GM18505 (cell line): ENCODE results near the gene OR52K2.
"Not testable (repeated sequence)": the region's sequence is repeated elsewhere in the genome, so short reads cannot be mapped to it uniquely, and the experiment has no call there.

Experiments used
- ATAC-seq: cut with Tn5 transposase; IDR thresholded peaks from one replicate; pipeline ENCODE4 v1.9.1; 2021; ENCODE audit not compliant: unreplicated experiment
- POLR2A ChIP-seq: IDR thresholded peaks from 4 replicates; pipeline ENCODE4 v1.6.1; 2011; ENCODE audit warnings: borderline replicate concordance; ENCODE audit not compliant: insufficient read depth, insufficient read length; ENCODE audit errors: extremely low read depth

The OR52K2 gene

DNA sequence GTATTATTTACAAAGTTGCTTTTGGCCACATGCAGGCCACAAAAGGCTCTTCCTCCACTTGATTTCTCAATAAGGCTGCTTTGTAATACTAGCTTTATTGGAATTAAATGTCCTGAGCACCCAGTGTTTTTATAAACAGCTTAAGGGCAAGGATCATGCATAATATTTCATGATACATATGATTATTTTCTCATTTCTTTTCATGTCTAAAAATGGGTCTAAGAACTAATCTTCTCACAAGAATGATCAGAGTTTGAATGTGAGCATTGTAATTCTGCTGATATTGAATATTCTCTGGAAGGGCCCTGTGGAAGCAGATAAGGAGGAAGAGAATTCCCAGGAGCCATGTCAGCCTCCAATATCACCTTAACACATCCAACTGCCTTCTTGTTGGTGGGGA lies at the start of gene OR52K2:
Gene OR52K2 (plus strand): TSS at position 301 of the 400 bp plus-strand sequence. CDS start 45 bp downstream, at position 346.
- no peak for TF ChIP-seq POLR2A
- no peak for ATAC-seq

DNA sequence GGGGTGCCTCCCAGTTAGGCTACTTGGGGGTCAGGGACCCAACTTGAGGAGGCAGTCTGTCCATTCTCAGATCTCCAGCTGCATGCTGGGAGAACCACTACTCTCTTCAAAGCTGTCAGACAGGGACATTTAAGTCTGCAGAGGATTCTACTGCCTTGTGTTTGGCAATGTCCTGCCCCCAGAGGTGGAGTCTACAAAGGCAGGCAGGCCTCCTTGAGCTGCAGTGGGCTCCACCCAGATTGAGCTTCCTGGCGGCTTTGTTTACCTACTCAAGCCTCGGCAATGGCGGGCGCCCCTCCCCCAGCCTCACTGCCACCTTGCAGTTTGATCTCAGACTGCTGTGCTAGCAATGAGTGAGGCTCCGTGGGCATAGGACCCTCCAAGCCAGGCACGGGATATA lies 42.9 kb upstream of the OR52K2 start:
- ATAC-seq, result not testable (repeated sequence)

DNA sequence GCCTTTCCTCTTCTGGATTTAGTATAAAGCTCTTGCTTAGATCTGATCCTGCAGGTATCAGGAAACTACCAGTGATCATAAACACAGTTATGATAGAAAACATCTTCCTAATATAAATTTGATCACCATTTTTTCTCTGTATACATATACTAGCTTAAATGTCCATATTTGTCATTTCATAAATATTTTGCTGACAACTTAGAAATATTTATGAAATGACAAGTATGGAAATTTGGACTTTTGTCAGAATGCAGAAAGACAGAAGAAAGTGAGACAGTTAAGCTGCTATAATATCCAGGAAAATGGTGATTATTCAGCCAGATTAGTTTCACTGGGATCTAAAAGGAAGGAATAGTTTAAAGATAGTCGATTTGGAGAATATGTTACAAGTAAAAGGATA lies 32.8 kb upstream of the OR52K2 start:
- TF ChIP-seq POLR2A, result no peak
- ATAC-seq, result no peak

DNA sequence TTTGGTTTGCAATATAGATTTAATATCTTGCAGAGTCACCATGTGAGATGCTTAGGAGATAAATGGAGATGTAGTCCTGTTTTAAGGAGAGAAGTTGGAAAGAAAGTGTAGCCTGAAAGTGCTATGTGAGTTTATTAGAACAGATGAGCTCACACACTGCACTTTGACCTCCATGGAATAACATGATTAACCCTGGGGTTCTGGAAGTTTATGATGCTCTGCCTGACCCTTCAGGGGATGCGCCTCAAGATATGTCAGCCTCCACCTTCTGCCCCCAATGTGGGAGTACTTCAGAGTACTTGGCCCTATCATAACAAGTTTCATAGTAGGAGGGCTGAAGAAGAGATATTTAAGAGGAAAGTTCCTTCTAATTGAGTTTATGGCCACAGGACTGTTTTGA lies 32.3 kb upstream of the OR52K2 start:
- no peak for TF ChIP-seq POLR2A
- no peak for ATAC-seq

- no peak for TF ChIP-seq POLR2A
- ATAC-seq, result no peak
Measured at GRCh38 chr11:4418403-4418802, 30.7 kb upstream of the OR52K2 start.

GRCh38 chr11:4430051-4430450 lies 19.0 kb upstream of the OR52K2 start:
- no peak for TF ChIP-seq POLR2A
- no peak for ATAC-seq

DNA sequence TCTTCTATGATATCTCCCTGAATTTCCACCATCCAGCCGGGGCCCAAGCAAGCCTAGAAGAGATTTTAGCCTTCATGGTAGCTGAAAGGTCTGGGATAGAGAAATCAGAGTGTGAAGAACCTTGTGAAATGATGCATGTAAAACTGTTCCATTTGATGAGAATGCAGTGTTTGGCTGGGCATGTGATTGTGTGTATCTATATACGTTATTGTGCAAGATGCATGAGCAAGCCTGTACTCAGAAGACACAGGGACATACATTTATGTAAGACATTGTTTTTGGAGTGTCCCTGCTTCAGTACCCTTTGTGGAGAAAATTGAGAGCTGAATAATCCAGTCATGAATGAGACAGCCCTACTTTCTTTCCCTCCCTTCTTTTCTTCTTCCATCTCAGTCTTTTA lies 15.2 kb upstream of the OR52K2 start:
- no peak for TF ChIP-seq POLR2A

GRCh38 chr11:4436411-4436810 lies 12.7 kb upstream of the OR52K2 start:
- TF ChIP-seq POLR2A, result no peak
- ATAC-seq, result no peak

More for the DNA sequence above, 15.2 kb upstream of the OR52K2 start:
- ATAC-seq, result no peak

GRCh38 chr11:4441515-4441914 lies 7.6 kb upstream of the OR52K2 start:
- no peak for ATAC-seq
- no peak for TF ChIP-seq POLR2A

GRCh38 chr11:4443232-4443891 lies 5.7 kb upstream of the OR52K2 start:
- TF ChIP-seq POLR2A, result no peak
- ATAC-seq, result no peak

DNA sequence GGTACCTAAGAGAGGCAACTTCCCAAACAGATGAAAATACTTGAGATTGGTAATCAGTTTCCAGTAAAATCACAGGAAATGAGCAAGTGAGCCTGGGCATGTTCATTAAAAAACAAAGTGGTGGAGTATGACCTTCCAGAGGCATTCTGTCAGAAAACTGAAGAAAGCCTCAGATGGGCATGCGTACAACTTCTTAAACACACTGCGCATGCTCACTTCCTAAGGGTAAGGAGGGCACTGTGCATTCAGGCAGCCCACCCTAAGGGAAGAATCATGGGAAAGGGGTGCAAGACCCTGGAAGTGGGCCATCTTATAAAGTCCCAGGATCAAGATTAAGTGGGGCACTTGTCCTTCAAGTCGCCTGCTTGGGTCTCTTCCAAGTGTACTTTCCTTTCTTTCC lies 4.0 kb downstream of the OR52K2 start:
- no peak for ATAC-seq
- TF ChIP-seq POLR2A, result no peak

DNA sequence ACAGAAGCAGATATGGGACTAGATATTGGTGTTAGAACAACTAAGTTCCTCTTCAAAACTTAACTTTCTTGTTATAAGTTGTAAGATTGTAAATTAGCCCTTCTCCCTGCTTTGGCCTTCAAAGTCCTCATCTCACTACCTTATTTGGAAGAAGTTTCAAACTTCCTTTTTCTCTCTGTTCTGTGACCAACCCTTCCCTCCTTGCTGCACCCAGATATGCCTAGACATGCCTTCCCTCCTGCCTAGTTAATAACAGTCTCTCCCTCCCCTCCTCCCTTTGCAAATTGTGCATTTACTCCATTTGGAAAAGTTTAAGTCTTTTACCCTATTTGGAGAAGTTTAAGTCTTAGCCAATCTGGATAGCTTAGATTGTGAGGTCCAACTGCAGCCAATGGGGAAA lies 4.9 kb downstream of the OR52K2 start:
- no peak for ATAC-seq
- TF ChIP-seq POLR2A, result no peak

DNA sequence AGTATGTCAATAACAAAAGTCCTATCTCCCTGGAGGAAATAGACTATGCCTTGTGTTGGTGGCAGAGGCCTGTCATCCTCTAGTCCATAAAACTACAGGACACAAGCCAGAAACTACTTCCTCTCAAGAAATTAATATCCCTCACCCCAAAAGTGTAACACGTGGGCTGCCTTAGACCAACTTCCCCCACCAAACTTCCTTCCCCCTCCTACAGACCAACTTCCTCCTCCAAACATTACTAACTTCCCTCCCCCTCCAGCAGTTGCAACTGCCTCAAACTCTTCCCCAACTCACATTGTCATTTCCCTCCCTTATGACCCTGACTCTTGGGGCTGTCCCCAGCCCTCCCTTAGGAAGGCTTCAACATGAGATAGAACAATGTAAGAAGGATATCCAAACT lies 6.3 kb downstream of the OR52K2 start:
- TF ChIP-seq POLR2A, result no peak
- ATAC-seq, result no peak

DNA sequence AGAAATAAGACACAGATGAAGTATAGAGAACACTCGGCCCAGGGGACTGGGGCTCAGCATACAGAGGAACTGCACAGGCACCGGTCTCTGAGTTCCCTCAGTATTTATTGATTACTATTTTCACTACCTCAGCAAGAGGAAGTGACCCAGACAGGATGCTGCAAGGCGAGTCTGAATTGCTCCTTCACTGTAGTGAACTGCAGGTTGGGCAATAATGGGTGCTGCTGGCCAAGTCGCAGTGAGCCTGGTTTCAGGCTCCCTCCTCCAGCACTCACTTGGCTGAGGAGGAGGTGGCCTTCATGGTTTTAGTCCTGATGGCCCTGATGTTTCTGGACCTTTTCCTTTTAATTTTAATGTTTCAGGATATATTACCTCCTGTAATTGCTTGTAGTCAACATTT lies 10.4 kb downstream of the OR52K2 start:
- TF ChIP-seq POLR2A, result no peak
- ATAC-seq, result no peak

- no peak for ATAC-seq
- no peak for TF ChIP-seq POLR2A
Measured at GRCh38 chr11:4460151-4460550, 11.1 kb downstream of the OR52K2 start.

GRCh38 chr11:4464216-4465159 lies 15.4 kb downstream of the OR52K2 start:
- ATAC-seq, result no peak

More at GRCh38 chr11:4464216-4465159, 15.4 kb downstream of the OR52K2 start:
- TF ChIP-seq POLR2A, result no peak
